OCI-LY1 (cell line): Measurements from ENCODE around the gene ATP5F1B.

Experiments
- CTCF ChIP-seq: fragments of 200-600 bp; sonication (generic), shearing (Covaris generic); IDR thresholded peaks from 2 replicates; pipeline ENCODE4 v1.5.1; 2017; ENCODE audit warnings: mild to moderate bottlenecking, antibody characterized with exemption, low read length, moderate library complexity, mixed read lengths
- EZH2 ChIP-seq: fragments of 200-600 bp; sonication (generic), shearing (Covaris generic); IDR thresholded peaks from 2 replicates; pipeline ENCODE4 v1.8.0; 2017; ENCODE audit warnings: borderline replicate concordance, mixed run types, mild to moderate bottlenecking, antibody characterized with exemption, low read length, moderate library complexity, mixed read lengths

GRCh38 chr12:56636675-56637540 is 8.9 kb downstream of the ATP5F1B start:
- TF ChIP-seq CTCF (peak; percentile 88), EZH2 (no peak)
